GM23338 (cell line): ENCODE measurements around the gene ZMYND8. TPM values are rescaled to one million over a fixed set of nuclear protein-coding genes. Genes with fewer than 3 reads are reported as not detected.

Source experiments
- ATAC-seq: fragments of 200-7000 bp; cut with Tn5 transposase; 3 replicates; pipeline ENCODE4 v1.9.1; 2020
- DNase-seq: peaks from one replicate; pipeline ENCODE4 v3.0.0-alpha.2; 2015; ENCODE audit warnings: low spot score
- H2AFZ ChIP-seq: fragments of 200-600 bp; sonication (generic); 2 replicates; pipeline ENCODE4 v1.8.0; 2016; ENCODE audit warnings: antibody characterized with exemption, mild to moderate bottlenecking, moderate library complexity
- H3F3A ChIP-seq: fragments of 200-600 bp; sonication (generic); replicated peaks from 2 replicates; pipeline ENCODE4 v1.8.0; 2017; ENCODE audit warnings: antibody characterized with exemption, mixed run types, low read depth
- H3K27ac ChIP-seq: fragments of 200-600 bp; sonication (generic); 2 replicates; pipeline ENCODE4 v1.6.1; 2016; ENCODE audit warnings: low read depth
- H3K27me3 ChIP-seq: fragments of 200-600 bp; sonication (generic); 2 replicates; pipeline ENCODE4 v1.8.0; 2016; ENCODE audit warnings: mild to moderate bottlenecking, mixed run types, moderate library complexity; ENCODE audit not compliant: insufficient read depth
- H3K36me3 ChIP-seq: fragments of 200-600 bp; sonication (generic); 2 replicates; pipeline ENCODE4 v1.8.0; 2016; ENCODE audit warnings: mild to moderate bottlenecking; ENCODE audit not compliant: insufficient read depth
- H3K4me1 ChIP-seq: fragments of 200-600 bp; sonication (generic); 2 replicates; pipeline ENCODE4 v1.8.0; 2016; ENCODE audit warnings: mild to moderate bottlenecking, moderate library complexity; ENCODE audit not compliant: insufficient read depth
- H3K4me2 ChIP-seq: fragments of 200-600 bp; sonication (generic); 2 replicates; pipeline ENCODE4 v1.7.1; 2017; ENCODE audit warnings: mixed run types
- H3K4me3 ChIP-seq: fragments of 200-600 bp; sonication (generic); 2 replicates; pipeline ENCODE4 v1.6.1; 2016; ENCODE audit warnings: mixed run types
- H3K79me2 ChIP-seq: fragments of 200-600 bp; sonication (generic); replicated peaks from 2 replicates; pipeline ENCODE4 v1.8.0; 2017; ENCODE audit warnings: mild to moderate bottlenecking; ENCODE audit not compliant: insufficient read depth
- H3K9me2 ChIP-seq: fragments of 200-600 bp; sonication (generic); 2 replicates; pipeline ENCODE4 v1.8.0; 2017; ENCODE audit not compliant: insufficient read depth
- H4K20me1 ChIP-seq: fragments of 200-600 bp; sonication (generic); replicated peaks from 2 replicates; pipeline ENCODE4 v1.8.0; 2017; ENCODE audit warnings: mild to moderate bottlenecking; ENCODE audit not compliant: insufficient read depth
- H3K27ac Mint-ChIP-seq: 2 replicates; pipeline ENCODE4 v1.8.0; 2020; ENCODE audit warnings: inconsistent platforms, mild to moderate bottlenecking, moderate library complexity, mixed read lengths
- H3K27me3 Mint-ChIP-seq: 3 replicates; pipeline ENCODE4 v1.8.0; 2022; ENCODE audit warnings: low read depth, mild to moderate bottlenecking, moderate library complexity, mixed read lengths, inconsistent platforms; ENCODE audit not compliant: insufficient read depth, poor library complexity
- H3K36me3 Mint-ChIP-seq: 3 replicates; pipeline ENCODE4 v1.8.0; 2021; ENCODE audit warnings: low read depth, mild to moderate bottlenecking, inconsistent platforms, moderate library complexity, mixed read lengths
- H3K4me1 Mint-ChIP-seq: 3 replicates; pipeline ENCODE4 v1.8.0; 2020; ENCODE audit warnings: mild to moderate bottlenecking, inconsistent platforms, mixed read lengths
- H3K4me3 Mint-ChIP-seq: 3 replicates; pipeline ENCODE4 v1.8.0; 2021; ENCODE audit warnings: moderate library complexity, mild to moderate bottlenecking, inconsistent platforms, mixed read lengths
- H3K9me3 Mint-ChIP-seq: 3 replicates; pipeline ENCODE4 v1.8.0; 2020; ENCODE audit warnings: moderate library complexity, mild to moderate bottlenecking, inconsistent platforms, mixed read lengths
- EZH2 ChIP-seq: fragments of 200-600 bp; sonication (generic); IDR thresholded peaks from one replicate; pipeline ENCODE4 v1.8.0; 2017; ENCODE audit warnings: antibody characterized with exemption, mild to moderate bottlenecking, low read depth; ENCODE audit not compliant: unreplicated experiment
- EZH2phosphoT487 ChIP-seq: fragments of 200-600 bp; sonication (generic); IDR thresholded peaks from one replicate; pipeline ENCODE4 v1.8.1; 2018; ENCODE audit warnings: antibody characterized with exemption; ENCODE audit not compliant: unreplicated experiment
- JUNB ChIP-seq: IDR thresholded peaks from one replicate; pipeline ENCODE4 v1.6.1; 2016; ENCODE audit warnings: antibody characterized with exemption; ENCODE audit not compliant: unreplicated experiment
- POLR2AphosphoS5 ChIP-seq: IDR thresholded peaks from 2 replicates; pipeline ENCODE4 v1.6.1; 2016; ENCODE audit warnings: antibody characterized with exemption, low read depth
- STAT1 ChIP-seq: IDR thresholded peaks from one replicate; pipeline ENCODE4 v1.6.1; 2016; ENCODE audit warnings: antibody characterized with exemption; ENCODE audit not compliant: unreplicated experiment
- ZNF331 ChIP-seq: fragments of 250-450 bp; sonication (Bioruptor Pico); IDR thresholded peaks from 2 replicates; pipeline ENCODE4 v1.5.0; 2020; ENCODE audit warnings: low read depth, mild to moderate bottlenecking, moderate library complexity
- polyA plus RNA-seq: library from polyadenylated mRNA; unstranded; fragments of >200 nt; fragmentation: Nextera tagmentation; extraction: Ambion mirVana; gene quantifications from 2 replicates; pipeline ENCODE4 v1.2.1, GENCODE V29; 2016
- total RNA-seq: library from RNA; depleted of rRNA; stranded (reverse); fragments of >200 nt; shearing (Covaris generic); gene quantifications from 2 replicates; pipeline ENCODE4 v1.2.3, GENCODE V29; 2014
- TF ChIP-seq, protein P1 (sequence below): IDR thresholded peaks from 2 replicates; pipeline ENCODE4 v1.6.1; 2016; ENCODE audit warnings: antibody characterized with exemption
- TF ChIP-seq, protein P2 (sequence below), 2 experiments: fragments of 200-600 bp in 1 of 2; sonication (generic) in 1 of 2; conservative IDR thresholded peaks; 2 replicates each; pipeline versions ENCODE4 v1.5.1 to v1.6.1; 2016 to 2017; ENCODE audit warnings: antibody characterized with exemption in 2 of 2, low read depth in 2 of 2, mild to moderate bottlenecking in 2 of 2, moderate library complexity in 1 of 2

ZMYND8 gene
- total and polyA plus RNA-seq, 2 experiments from 2014 or later = 70.9 to 128 TPM

DNA sequence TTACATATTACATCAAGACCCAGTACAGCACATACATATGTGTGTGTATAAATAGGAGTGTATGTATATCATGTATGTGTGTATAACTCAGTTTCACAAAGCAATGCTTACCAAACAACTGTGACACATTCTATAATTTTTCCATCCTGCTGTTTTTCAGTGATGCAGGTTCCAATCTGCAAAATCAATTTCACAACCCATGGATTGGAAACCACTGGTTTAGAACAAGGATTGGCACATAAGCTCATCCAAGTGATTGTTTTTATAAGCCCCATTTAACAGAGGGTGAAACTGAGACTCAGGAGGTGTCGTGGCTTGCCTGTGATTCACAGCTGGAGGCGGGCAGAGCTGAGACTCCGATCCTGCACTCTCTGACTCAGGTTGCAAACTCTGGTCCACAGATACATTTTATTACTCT lies 158.2 kb downstream of the ZMYND8 start:
- Histone ChIP-seq H3K27ac (no peak overlapping the region), H3K9me2 (no peaks in the 10 kb centered on the region), H4K20me1 (no peaks in the 10 kb centered on the region), H3K36me3 (no peaks in the 10 kb centered on the region), H3K27me3 (no peaks in the 10 kb centered on the region), H3F3A (0 out of 2 replicates have a peak, but pooled peaks cover 3% of the 10 kb centered on the region), H2AFZ (no peak overlapping the region), H3K4me1 (no peaks in the 10 kb centered on the region), H3K4me3 (no peak overlapping the region), H3K4me2 (no peak overlapping the region), H3K79me2 (no peaks in the 10 kb centered on the region)
- no peaks in the 10 kb centered on the region; the same call in 2 of the 3 replicates for H3K9me3 Mint-ChIP-seq
- no peaks in the 10 kb centered on the region for H3K36me3 Mint-ChIP-seq
- ATAC-seq (no peak), DNase-seq (no peak)
- peaks cover 2% of the 10 kb centered on the region for H3K27me3 Mint-ChIP-seq
- TF ChIP-seq STAT1 (no peak), EZH2 (no peak), JUNB (no peak), ZNF331 (CRISPR knock-in tag) (no peak)
- TF ChIP-seq, protein P1, sequence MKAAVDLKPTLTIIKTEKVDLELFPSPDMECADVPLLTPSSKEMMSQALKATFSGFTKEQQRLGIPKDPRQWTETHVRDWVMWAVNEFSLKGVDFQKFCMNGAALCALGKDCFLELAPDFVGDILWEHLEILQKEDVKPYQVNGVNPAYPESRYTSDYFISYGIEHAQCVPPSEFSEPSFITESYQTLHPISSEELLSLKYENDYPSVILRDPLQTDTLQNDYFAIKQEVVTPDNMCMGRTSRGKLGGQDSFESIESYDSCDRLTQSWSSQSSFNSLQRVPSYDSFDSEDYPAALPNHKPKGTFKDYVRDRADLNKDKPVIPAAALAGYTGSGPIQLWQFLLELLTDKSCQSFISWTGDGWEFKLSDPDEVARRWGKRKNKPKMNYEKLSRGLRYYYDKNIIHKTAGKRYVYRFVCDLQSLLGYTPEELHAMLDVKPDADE = no peak
- H3K4me3 Mint-ChIP-seq = no peak overlapping the region
- no peak overlapping the region for H3K27ac Mint-ChIP-seq
- H3K4me1 Mint-ChIP-seq = peaks cover 5% of the 10 kb centered on the region; the same call in 2 of the 3 replicates

DNA sequence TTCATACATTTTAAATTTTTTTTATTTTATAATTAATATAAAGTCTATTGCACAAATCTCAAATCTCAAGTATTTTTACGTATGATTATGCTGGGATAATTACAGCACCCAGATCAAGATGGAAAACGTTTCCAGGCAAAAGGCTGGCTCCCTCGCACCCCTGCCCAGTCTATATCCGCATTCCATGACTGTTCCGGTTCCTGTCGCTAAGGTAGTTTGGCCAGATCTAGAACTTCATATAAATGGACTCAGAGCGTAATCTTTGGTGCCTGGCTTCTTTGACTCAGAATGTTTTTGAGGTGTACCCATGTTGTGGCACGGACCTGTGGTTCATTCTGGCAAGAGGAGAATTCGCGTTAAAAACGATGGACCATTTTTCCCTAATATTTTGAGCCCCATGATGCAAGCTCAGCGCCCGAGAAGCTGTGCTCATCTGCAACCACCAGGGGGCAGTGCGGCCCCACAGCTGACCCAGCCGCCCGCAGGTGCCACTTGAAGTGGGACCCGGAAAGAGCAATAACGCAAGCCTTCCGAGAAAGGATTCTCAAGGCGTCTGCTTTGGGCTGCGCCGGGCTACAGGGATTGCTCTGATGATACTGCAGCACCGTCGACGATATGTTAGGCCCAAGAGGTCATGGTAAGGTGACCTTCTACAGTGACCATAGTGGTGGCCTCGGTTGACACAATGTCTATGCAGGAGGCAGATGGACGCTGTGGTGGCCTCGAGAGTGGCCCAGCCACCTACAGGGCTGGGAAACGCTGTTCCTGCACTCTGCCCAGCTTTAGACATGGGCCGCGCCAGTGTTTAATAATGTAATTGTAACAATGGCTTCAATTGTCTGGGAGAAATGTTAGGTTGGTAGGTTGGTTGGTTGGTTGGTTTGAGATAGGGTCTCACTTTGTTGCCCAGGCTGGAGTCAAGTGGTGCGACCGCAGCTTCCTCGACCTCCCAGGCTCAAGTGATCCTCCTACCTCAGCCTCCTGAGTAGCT lies 160.1 kb downstream of the ZMYND8 start:
- no peak overlapping the region for H3K4me3 Mint-ChIP-seq
- no peaks in the 10 kb centered on the region for H3K4me1 ChIP-seq
- DNase-seq (peak; percentile 94), ATAC-seq (peak; percentile 91)
- H4K20me1 ChIP-seq = no peaks in the 10 kb centered on the region
- H3K36me3 Mint-ChIP-seq = no peaks in the 10 kb centered on the region
- H2AFZ ChIP-seq = peak overlapping the region; percentile 97; the same call in 1 of the 2 replicates
- peaks cover 5% of the 10 kb centered on the region; the same call in 2 of the 3 replicates for H3K4me1 Mint-ChIP-seq
- H3K27me3 ChIP-seq = no peaks in the 10 kb centered on the region
- H3K9me3 Mint-ChIP-seq = no peaks in the 10 kb centered on the region
- H3K9me2 ChIP-seq = peaks cover under 1% of the 10 kb centered on the region; the same call in 1 of the 2 replicates
- H3K27ac Mint-ChIP-seq = no peak overlapping the region
- H3K4me2 ChIP-seq = no peak overlapping the region
- no peaks in the 10 kb centered on the region for H3K79me2 ChIP-seq
- TF ChIP-seq POLR2AphosphoS5 = no peak
- no peak for TF ChIP-seq EZH2phosphoT487
- TF ChIP-seq, protein P2, sequence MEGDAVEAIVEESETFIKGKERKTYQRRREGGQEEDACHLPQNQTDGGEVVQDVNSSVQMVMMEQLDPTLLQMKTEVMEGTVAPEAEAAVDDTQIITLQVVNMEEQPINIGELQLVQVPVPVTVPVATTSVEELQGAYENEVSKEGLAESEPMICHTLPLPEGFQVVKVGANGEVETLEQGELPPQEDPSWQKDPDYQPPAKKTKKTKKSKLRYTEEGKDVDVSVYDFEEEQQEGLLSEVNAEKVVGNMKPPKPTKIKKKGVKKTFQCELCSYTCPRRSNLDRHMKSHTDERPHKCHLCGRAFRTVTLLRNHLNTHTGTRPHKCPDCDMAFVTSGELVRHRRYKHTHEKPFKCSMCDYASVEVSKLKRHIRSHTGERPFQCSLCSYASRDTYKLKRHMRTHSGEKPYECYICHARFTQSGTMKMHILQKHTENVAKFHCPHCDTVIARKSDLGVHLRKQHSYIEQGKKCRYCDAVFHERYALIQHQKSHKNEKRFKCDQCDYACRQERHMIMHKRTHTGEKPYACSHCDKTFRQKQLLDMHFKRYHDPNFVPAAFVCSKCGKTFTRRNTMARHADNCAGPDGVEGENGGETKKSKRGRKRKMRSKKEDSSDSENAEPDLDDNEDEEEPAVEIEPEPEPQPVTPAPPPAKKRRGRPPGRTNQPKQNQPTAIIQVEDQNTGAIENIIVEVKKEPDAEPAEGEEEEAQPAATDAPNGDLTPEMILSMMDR (conservative IDR thresholded peaks at IDR 0.05; ENCODE audit: low read depth in 2 of 2) = peak; percentile 97 to 99
- H3K4me3 ChIP-seq = no peak overlapping the region
- H3K27me3 Mint-ChIP-seq = peaks cover 4% of the 10 kb centered on the region
- no peaks in the 10 kb centered on the region for H3K36me3 ChIP-seq
- H3F3A ChIP-seq = no peaks in the 10 kb centered on the region
- no peak overlapping the region for H3K27ac ChIP-seq
